GM18867 (cell line): ENCODE measurements around the gene LARP4.
"Not testable (repeated sequence)": the region's sequence is repeated elsewhere in the genome, so short reads cannot be mapped to it uniquely, and the experiment has no call there.

ENCODE experiments used
- ATAC-seq: cut with Tn5 transposase; IDR thresholded peaks from one replicate; pipeline ENCODE4 v1.9.1; 2021; ENCODE audit warnings: mild to moderate bottlenecking, moderate library complexity; ENCODE audit not compliant: unreplicated experiment

Gene LARP4

GRCh38 chr12:50400104-50400637 lies 514 bp upstream of the LARP4 start:
- ATAC-seq = no peak

GRCh38 chr12:50401500-50402081 lies 906 bp downstream of the LARP4 start:
- ATAC-seq = no peak

- no peak for ATAC-seq
Measured at GRCh38 chr12:50402264-50403000, 1.7 kb downstream of the LARP4 start.

GRCh38 chr12:50403001-50403440 lies 2.3 kb downstream of the LARP4 start:
- ATAC-seq = no peak

GRCh38 chr12:50404307-50404706 lies 3.6 kb downstream of the LARP4 start:
- ATAC-seq = no peak

GRCh38 chr12:50411051-50411660 lies 10.5 kb downstream of the LARP4 start:
- no peak for ATAC-seq

GRCh38 chr12:50415899-50416479 lies 15.3 kb downstream of the LARP4 start:
- ATAC-seq = no peak

- ATAC-seq = no peak
Measured at GRCh38 chr12:50419112-50419909, 18.6 kb downstream of the LARP4 start.

- not testable (repeated sequence) for ATAC-seq
Measured at GRCh38 chr12:50422855-50423254, 22.2 kb downstream of the LARP4 start.

GRCh38 chr12:50423342-50423741 lies 22.7 kb downstream of the LARP4 start:
- not testable (repeated sequence) for ATAC-seq

GRCh38 chr12:50425589-50426258 lies 25.0 kb downstream of the LARP4 start:
- no peak for ATAC-seq

- not testable (repeated sequence) for ATAC-seq
Measured at GRCh38 chr12:50431656-50432055, 31.0 kb downstream of the LARP4 start.

- ATAC-seq = no peak
Measured at GRCh38 chr12:50440288-50440687, 39.6 kb downstream of the LARP4 start.

GRCh38 chr12:50441763-50442162 lies 41.1 kb downstream of the LARP4 start:
- ATAC-seq = no peak

- ATAC-seq = no peak
Measured at GRCh38 chr12:50442178-50442908, 41.7 kb downstream of the LARP4 start.

GRCh38 chr12:50449671-50450070 lies 49.0 kb downstream of the LARP4 start:
- not testable (repeated sequence) for ATAC-seq

- ATAC-seq = no peak
Measured at GRCh38 chr12:50452795-50453194, 52.1 kb downstream of the LARP4 start.

- ATAC-seq = no peak
Measured at GRCh38 chr12:50453872-50454271, 53.2 kb downstream of the LARP4 start.

- ATAC-seq = no peak
Measured at GRCh38 chr12:50458606-50459005, 57.9 kb downstream of the LARP4 start.
